Liver (tissue), 9 donors: ENCODE data around the gene PTGDR. TPM values are rescaled to one million over a fixed set of nuclear protein-coding genes. Genes with fewer than 3 reads are reported as not detected.

Experiments
- DNase-seq: peaks from one replicate; pipeline ENCODE4 v3.0.0-alpha.2; 2017; ENCODE audit warnings: low spot score
- H3K27ac ChIP-seq, 2 donors: one replicate each; pipeline ENCODE4 v1.7.0; 2013; ENCODE audit warnings: inconsistent platforms in 2 of 2, low read length in 2 of 2, control low read depth in 1 of 2, low read depth in 1 of 2, mild to moderate bottlenecking in 1 of 2
- H3K27me3 ChIP-seq, 4 donors: one replicate each; pipeline versions ENCODE4 v1.6.1 to v1.7.0; 2013; ENCODE audit warnings: low read length in 3 of 4, inconsistent platforms in 1 of 4, mild to moderate bottlenecking in 1 of 4, moderate library complexity in 1 of 4; ENCODE audit not compliant: control insufficient read depth in 4 of 4, insufficient read depth in 4 of 4
- H3K36me3 ChIP-seq, 4 donors: one replicate each; pipeline versions ENCODE4 v1.6.1 to v1.7.0; 2013; ENCODE audit warnings: low read length in 3 of 4, mild to moderate bottlenecking in 3 of 4, low read depth in 1 of 4, moderate library complexity in 1 of 4; ENCODE audit not compliant: control insufficient read depth in 4 of 4, insufficient read depth in 3 of 4
- H3K4me1 ChIP-seq, 4 donors: one replicate each; pipeline versions ENCODE4 v1.6.1 to v1.7.0; 2013; ENCODE audit warnings: low read length in 3 of 4, mild to moderate bottlenecking in 3 of 4, moderate library complexity in 1 of 4; ENCODE audit not compliant: control insufficient read depth in 4 of 4, insufficient read depth in 4 of 4
- H3K4me3 ChIP-seq, 3 donors: one replicate each; pipeline versions ENCODE4 v1.6.1 to v1.7.0; 2013; ENCODE audit warnings: low read length in 3 of 3, control low read depth in 1 of 3, low read depth in 1 of 3, mild to moderate bottlenecking in 1 of 3
- H3K9ac ChIP-seq, 2 donors: one replicate each; pipeline ENCODE4 v1.7.0; 2013; ENCODE audit warnings: low read length in 2 of 2, mild to moderate bottlenecking in 2 of 2, moderate library complexity in 2 of 2, control low read depth in 1 of 2, low read depth in 1 of 2
- H3K9me3 ChIP-seq, 4 donors: one replicate each; pipeline versions ENCODE4 v1.6.1 to v1.7.0; 2013; ENCODE audit warnings: low read length in 3 of 4; ENCODE audit not compliant: control insufficient read depth in 4 of 4
- ATF3 ChIP-seq: IDR thresholded peaks from 2 replicates; pipeline ENCODE4 v1.6.1; 2016; ENCODE audit warnings: antibody characterized with exemption
- CTCF ChIP-seq: fragments of 150-350 bp; IDR thresholded peaks from 2 replicates; pipeline ENCODE4 v1.5.1; 2017; ENCODE audit warnings: improper control_type of control experiment, low read depth, low read length; ENCODE audit not compliant: missing input control
- EGR1 ChIP-seq, 2 donors: IDR thresholded peaks; 2 replicates each; pipeline ENCODE4 v1.6.1; 2016 to 2018; ENCODE audit warnings: antibody characterized with exemption in 2 of 2, low read depth in 2 of 2
- FOXA1 ChIP-seq: IDR thresholded peaks from 2 replicates; pipeline ENCODE4 v1.6.1; 2016; ENCODE audit warnings: antibody characterized with exemption
- FOXA2 ChIP-seq: IDR thresholded peaks from 2 replicates; pipeline ENCODE4 v1.6.1; 2016; ENCODE audit warnings: antibody characterized with exemption
- GABPA ChIP-seq, 2 donors: IDR thresholded peaks in 1 of 2; conservative IDR thresholded peaks in 1 of 2; 2 replicates each; pipeline ENCODE4 v1.6.1; 2016; ENCODE audit warnings: antibody characterized with exemption in 2 of 2, mild to moderate bottlenecking in 1 of 2, moderate library complexity in 1 of 2
- HNF4A ChIP-seq, 2 donors: conservative IDR thresholded peaks; 2 replicates each; pipeline ENCODE4 v1.6.1; 2016; ENCODE audit warnings: antibody characterized with exemption in 2 of 2, mild to moderate bottlenecking in 2 of 2
- HNF4G ChIP-seq: IDR thresholded peaks from 2 replicates; pipeline ENCODE4 v1.6.1; 2016; ENCODE audit warnings: antibody characterized with exemption
- JUND ChIP-seq, 2 donors: IDR thresholded peaks; 2 replicates each; pipeline ENCODE4 v1.6.1; 2016; ENCODE audit warnings: antibody characterized with exemption in 2 of 2
- NR2F2 ChIP-seq: IDR thresholded peaks from 2 replicates; pipeline ENCODE4 v1.6.1; 2016; ENCODE audit warnings: antibody characterized with exemption
- RAD21 ChIP-seq, 2 donors: IDR thresholded peaks; 2 replicates each; pipeline ENCODE4 v1.6.1; 2016; ENCODE audit warnings: antibody characterized with exemption in 2 of 2, mild to moderate bottlenecking in 2 of 2
- REST ChIP-seq: IDR thresholded peaks from 2 replicates; pipeline ENCODE4 v1.6.1; 2016; ENCODE audit warnings: antibody characterized with exemption, mild to moderate bottlenecking
- RXRA ChIP-seq, 2 donors: IDR thresholded peaks; 2 replicates each; pipeline ENCODE4 v1.6.1; 2017 to 2018; ENCODE audit warnings: antibody characterized with exemption in 2 of 2, mild to moderate bottlenecking in 1 of 2
- SP1 ChIP-seq: IDR thresholded peaks from 2 replicates; pipeline ENCODE4 v1.6.1; 2018; ENCODE audit warnings: antibody characterized with exemption, mild to moderate bottlenecking
- TAF1 ChIP-seq: conservative IDR thresholded peaks from 2 replicates; pipeline ENCODE4 v1.6.1; 2016; ENCODE audit warnings: antibody characterized with exemption, mild to moderate bottlenecking
- YY1 ChIP-seq: IDR thresholded peaks from 2 replicates; pipeline ENCODE4 v1.6.1; 2016; ENCODE audit warnings: antibody characterized with exemption, mild to moderate bottlenecking
- ZBTB33 ChIP-seq: IDR thresholded peaks from 2 replicates; pipeline ENCODE4 v1.6.1; 2016; ENCODE audit warnings: antibody characterized with exemption
- WGBS: extraction: QIAGEN DNeasy Blood & Tissue Kit; methylation state at CpG from one replicate; pipeline ENCODE4 v1.1.7; 2013; 5-methylcytosine and 5-hydroxymethylcytosine counted together
- polyA plus RNA-seq, 2 donors: library from polyadenylated mRNA; stranded (reverse) in 1 of 2; unstranded in 1 of 2; fragments of 200-250 nt in 1 of 2; fragments of >200 nt in 1 of 2; fragmentation: Nextera tagmentation in 1 of 2; extraction: Ambion mirVana in 1 of 2; gene quantifications; one replicate each; pipeline versions ENCODE4 v1.2.1 to v1.2.3, GENCODE V29; 2013 to 2015
- total RNA-seq, 2 donors: library from RNA; depleted of rRNA; stranded (reverse); fragments of >200 nt; gene quantifications; one replicate each; pipeline ENCODE4 v1.2.3, GENCODE V29; 2014
- donor health status: healthy.
- donor health status: healthy.
- donor health status: healthy.
- donor health status: healthy.
- donor health status: healthy.

Gene PTGDR
- total and polyA plus RNA-seq, 4 donors, result 0.14 to 1.4 (median 0.44) TPM

DNA sequence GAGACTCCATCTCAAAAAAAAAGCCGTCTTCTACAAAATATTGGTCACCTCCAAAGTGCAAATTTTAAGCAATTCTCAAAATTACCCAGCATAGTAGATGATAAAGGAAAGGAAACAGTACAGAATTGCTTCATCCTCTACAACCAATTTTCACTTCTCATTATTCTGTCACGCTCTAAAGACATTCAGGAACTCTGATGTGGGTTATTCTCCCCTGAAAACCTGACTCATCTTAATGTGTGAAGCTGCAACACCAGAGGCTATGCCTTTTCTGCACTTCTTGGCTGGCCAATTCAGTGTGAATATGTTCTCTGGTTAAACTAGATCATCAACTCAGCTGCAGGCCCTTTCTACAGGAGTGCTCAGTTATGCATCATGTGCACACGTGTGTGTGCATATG, 57.6 kb downstream of the PTGDR start:
- peaks cover 0 to 3% (median 2%) of the 10 kb centered on the region in 4 donors for H3K9me3 ChIP-seq
- H3K4me1 ChIP-seq, result no peaks in the 10 kb centered on the region
- H3K36me3 ChIP-seq, result no peaks in the 10 kb centered on the region
- no peak for TF ChIP-seq FOXA1
- TF ChIP-seq TAF1, result no peak
- no peak for TF ChIP-seq SP1
- TF ChIP-seq HNF4A (conservative IDR thresholded peaks at IDR 0.05), result no peak
- TF ChIP-seq FOXA2, result no peak
- TF ChIP-seq REST, result no peak
- TF ChIP-seq RXRA (IDR thresholded peaks at IDR 0.05), result no peak
- TF ChIP-seq CTCF, result no peak
- no peak for TF ChIP-seq NR2F2
- TF ChIP-seq ZBTB33, result no peak
- no peak for TF ChIP-seq HNF4G
- TF ChIP-seq JUND (IDR thresholded peaks at IDR 0.05), result no peak
- no peaks in the 10 kb centered on the region for H3K27me3 ChIP-seq
- no peak overlapping the region for H3K27ac ChIP-seq
- H3K4me3 ChIP-seq, result no peak overlapping the region
- 70% methylated on average over 3 of the region's 3 CpGs for WGBS
- DNase-seq, result no peak
- H3K9ac ChIP-seq, result no peak overlapping the region

DNA sequence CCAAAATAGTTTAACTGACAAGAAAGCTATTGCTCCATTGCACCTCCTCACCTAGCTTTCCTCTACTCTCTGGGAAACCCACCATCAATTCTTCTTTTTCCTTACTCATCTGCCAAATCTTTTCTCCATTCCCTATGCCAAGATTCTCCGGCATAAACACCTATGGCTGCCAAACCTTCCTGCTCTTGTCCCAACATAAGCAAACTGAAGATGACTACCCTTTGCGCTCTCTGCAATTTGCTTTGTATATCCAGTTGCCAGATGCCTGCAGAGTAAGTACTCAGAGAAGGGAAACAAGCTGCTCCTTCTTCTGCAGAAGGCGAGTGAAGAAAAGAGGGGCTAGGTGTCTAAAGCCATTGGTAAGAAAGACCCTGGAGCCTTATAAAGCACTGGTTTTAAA, 58.1 kb downstream of the PTGDR start:
- no peaks in the 10 kb centered on the region for H3K36me3 ChIP-seq
- WGBS, result 92% methylated on average over 3 of the region's 3 CpGs
- DNase-seq, result no peak
- peaks cover 0 to 3% (median 2%) of the 10 kb centered on the region in 4 donors for H3K9me3 ChIP-seq
- H3K9ac ChIP-seq, result no peak overlapping the region
- H3K4me3 ChIP-seq, result no peak overlapping the region
- no peaks in the 10 kb centered on the region for H3K27me3 ChIP-seq
- H3K27ac ChIP-seq, result no peak overlapping the region
- H3K4me1 ChIP-seq, result no peaks in the 10 kb centered on the region
- TF ChIP-seq HNF4G, result no peak
- TF ChIP-seq SP1, result no peak
- no peak for TF ChIP-seq YY1
- no peak for TF ChIP-seq EGR1 (IDR thresholded peaks at IDR 0.05; ENCODE audit: low read depth in 2 of 2)
- no peak for TF ChIP-seq FOXA1
- no peak for TF ChIP-seq HNF4A (conservative IDR thresholded peaks at IDR 0.05)
- TF ChIP-seq GABPA (IDR thresholded peaks at IDR 0.05 in 1 of 2, conservative IDR thresholded peaks at IDR 0.05 in 1 of 2), result no peak
- TF ChIP-seq CTCF, result no peak
- TF ChIP-seq FOXA2, result no peak
- no peak for TF ChIP-seq ATF3
- no peak for TF ChIP-seq TAF1
- no peak for TF ChIP-seq RXRA (IDR thresholded peaks at IDR 0.05)
- no peak for TF ChIP-seq REST
- TF ChIP-seq RAD21 (IDR thresholded peaks at IDR 0.05), result no peak
